ENCODE data around the gene PIGW. TPM values are rescaled to one million over a fixed set of nuclear protein-coding genes. Genes with fewer than 3 reads are reported as not detected.

The PIGW gene
- total and polyA plus RNA-seq, 9 of the 15 experiments (the other 6 are each of a cell fraction or from before 2014, with no cell fraction given): 9.5 to 33.9 (median 21.2) TPM

DNA sequence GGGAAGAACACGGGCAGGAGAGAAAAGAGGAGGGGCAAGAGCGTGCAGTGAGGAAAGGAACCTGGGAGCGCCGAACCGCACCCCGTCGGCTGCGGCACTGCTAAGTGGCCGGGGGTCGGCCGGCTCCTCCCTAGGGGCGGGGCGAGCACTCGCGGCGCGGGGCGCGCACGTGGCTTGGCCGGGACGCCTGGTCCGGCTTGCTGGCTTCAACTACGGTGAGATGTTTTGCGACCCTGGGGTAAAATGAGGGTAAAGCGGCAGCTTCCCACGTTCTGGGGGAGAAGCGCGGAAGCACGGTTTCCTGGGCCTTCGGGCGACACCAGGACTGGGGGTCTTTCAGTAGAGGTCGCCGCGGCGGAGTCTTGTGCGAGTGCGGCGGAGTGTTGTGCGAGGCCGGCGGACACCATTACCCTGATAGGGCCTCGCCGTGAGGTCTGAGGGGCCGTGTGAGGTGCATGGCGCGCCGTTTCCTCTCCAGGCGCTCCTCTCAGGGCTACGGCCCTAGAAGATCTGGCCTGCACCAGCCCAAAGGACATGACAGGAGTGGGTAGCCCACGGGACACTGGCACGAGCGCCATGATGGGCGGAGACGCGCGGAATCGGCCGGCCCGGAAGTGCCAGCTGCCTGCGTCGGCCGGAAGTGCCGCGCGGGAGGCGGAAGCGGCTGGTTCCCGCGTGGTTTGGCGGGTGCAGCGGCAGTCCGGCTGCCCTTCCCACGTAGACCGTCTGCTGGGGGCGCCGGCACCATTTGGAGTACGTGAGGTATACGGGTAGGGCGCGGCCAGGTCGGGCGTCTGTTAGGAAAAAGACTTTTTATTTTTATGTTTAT lies at the start of gene PIGW, which contains the start of gene MYO19 (continued):
- TF ChIP-seq ZZZ3 (IDR thresholded peaks at IDR 0.05) (no peak), XRCC5 (IDR thresholded peaks at IDR 0.05; ENCODE audit: low read depth, low read length) (no peak), ELF4 (CRISPR knock-in tag; IDR thresholded peaks at IDR 0.05) (peak; percentile 95)
- TF ChIP-seq, protein P1, sequence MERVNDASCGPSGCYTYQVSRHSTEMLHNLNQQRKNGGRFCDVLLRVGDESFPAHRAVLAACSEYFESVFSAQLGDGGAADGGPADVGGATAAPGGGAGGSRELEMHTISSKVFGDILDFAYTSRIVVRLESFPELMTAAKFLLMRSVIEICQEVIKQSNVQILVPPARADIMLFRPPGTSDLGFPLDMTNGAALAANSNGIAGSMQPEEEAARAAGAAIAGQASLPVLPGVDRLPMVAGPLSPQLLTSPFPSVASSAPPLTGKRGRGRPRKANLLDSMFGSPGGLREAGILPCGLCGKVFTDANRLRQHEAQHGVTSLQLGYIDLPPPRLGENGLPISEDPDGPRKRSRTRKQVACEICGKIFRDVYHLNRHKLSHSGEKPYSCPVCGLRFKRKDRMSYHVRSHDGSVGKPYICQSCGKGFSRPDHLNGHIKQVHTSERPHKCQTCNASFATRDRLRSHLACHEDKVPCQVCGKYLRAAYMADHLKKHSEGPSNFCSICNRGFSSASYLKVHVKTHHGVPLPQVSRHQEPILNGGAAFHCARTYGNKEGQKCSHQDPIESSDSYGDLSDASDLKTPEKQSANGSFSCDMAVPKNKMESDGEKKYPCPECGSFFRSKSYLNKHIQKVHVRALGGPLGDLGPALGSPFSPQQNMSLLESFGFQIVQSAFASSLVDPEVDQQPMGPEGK (CRISPR knock-in tag; IDR thresholded peaks at IDR 0.05; ENCODE audit: borderline replicate concordance): no peak

DNA sequence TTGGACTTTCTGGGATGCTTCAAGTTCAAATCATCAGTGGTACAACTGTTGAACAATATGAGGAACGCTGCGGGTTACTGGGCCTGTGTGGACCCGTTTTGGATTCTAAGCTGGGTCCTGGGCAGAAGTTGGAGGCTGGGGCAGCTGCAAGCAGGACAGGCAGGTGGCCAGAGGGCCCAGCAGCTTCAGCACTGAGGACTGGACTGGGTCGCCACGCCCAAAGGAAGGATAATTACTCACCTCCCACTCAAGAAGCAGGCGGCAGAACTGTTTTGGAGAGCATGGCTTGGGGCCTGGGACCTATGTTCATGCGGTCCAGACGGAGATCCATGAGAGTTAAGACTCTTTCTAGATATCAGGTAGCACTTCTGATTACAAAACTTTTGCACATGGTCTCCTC lies 49.8 kb upstream of the PIGW start:
- Histone ChIP-seq H3K4me3 (no peak overlapping the region), H3K79me2 (ENCODE audit: control insufficient read depth, insufficient read depth, low read length) (peaks cover 37% of the 10 kb centered on the region), H3K4me1 (replicated peaks in 1 of 2; ENCODE audit: control insufficient read depth in 2 of 2, insufficient read depth in 2 of 2, low read length in 2 of 2) (peaks cover 14 to 27% of the 10 kb centered on the region in 2 experiments; a peak in 4 of 5 replicates), H3K9ac (ENCODE audit: insufficient read depth in 1 of 2, low read depth in 2 of 2, low read length in 2 of 2) (no peak overlapping the region), H3K9me3 (replicated peaks; ENCODE audit: control insufficient read depth, insufficient read depth, low read depth, low read length) (no peaks in the 10 kb centered on the region), H3K9me1 (ENCODE audit: control insufficient read depth, insufficient read depth, low read length) (no peaks in the 10 kb centered on the region), H4K20me1 (replicated peaks; ENCODE audit: control insufficient read depth, insufficient read depth, low read length) (no peaks in the 10 kb centered on the region; the same call in 1 of the 2 replicates), H3K36me3 (ENCODE audit: control insufficient read depth, insufficient read depth, low read length) (peaks cover 14% of the 10 kb centered on the region), H3K27me3 (ENCODE audit: control insufficient read depth in 2 of 2, insufficient read depth in 2 of 2, low read length in 2 of 2) (no peaks in the 10 kb centered on the region; a peak in 2 of 5 replicates), H2AFZ (ENCODE audit: low read depth, low read length) (peak overlapping the region; percentile 94), H3K27ac (ENCODE audit: extremely low read depth, low read depth, low read length) (no peak overlapping the region), H3K4me2 (ENCODE audit: insufficient read depth, low read length) (no peak overlapping the region)
- no peak for FAIRE-seq
- TF ChIP-seq ZNF75A (CRISPR knock-in tag; IDR thresholded peaks at IDR 0.05) (no peak), CBX2 (IDR thresholded peaks at IDR 0.05; ENCODE audit: insufficient read depth, low read length, poor library complexity, severe bottlenecking) (no peak)
- no TSS peak for BruUV-seq (replicated peaks)
- DNase-seq (ENCODE audit: extremely low read depth in 1 of 4, low spot score in 3 of 4): no peak
- CTCF ChIA-PET (ENCODE audit: low intra/inter-chr PET ratio): no interaction called here
- ATAC-seq: no peak
- 59% methylated on average over 8 of the region's 8 CpGs for WGBS (ENCODE audit: insufficient coverage, low coverage, missing lambda C conversion rate)
- POLR2A ChIA-PET: interaction anchor here (0.6 to 2.3 kb wide), 4 partner anchors 10 to 740 kb away, joined by 3 to 10 read pairs (median 4); partner anchors contain the start of gene CCL15
- in situ Hi-C loops (cut with MboI): loop anchor here (25.0 kb wide), 1 partner anchor 523 kb away; no protein-coding TSS in a partner anchor
- intact Hi-C loops (cut with micrococcal nuclease): no loop called here
